Measurements from ENCODE around the gene PPP2R1B.

DNA sequence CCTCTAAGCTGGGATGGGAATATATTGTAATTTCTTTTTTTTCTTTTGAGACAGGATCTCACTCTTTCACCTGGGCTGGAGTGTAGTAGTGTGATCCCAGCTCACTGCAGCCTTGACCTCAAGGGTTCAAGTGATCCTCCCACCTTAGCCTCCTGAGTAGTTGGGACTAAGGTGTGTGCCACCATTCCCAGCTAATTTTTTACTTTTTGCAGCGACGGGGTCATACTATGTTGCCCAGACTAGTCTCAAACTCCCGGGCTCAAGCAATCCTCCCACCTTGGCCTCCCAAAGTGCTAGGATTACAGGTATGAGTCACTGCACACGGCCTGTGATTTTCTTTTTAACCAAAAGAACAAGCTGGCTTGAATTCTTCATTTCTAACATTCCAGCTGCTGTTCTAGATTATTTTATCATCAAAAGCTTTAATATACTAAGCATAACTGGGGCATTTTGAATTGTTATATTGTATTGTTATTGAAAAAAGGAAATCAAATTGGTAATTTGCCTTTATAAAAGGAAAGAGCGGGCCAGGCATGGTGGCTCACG, 26.8 kb upstream of the PPP2R1B start:
- no peak for TF ChIP-seq EZH2 (IDR thresholded peaks at IDR 0.05; ENCODE audit: borderline replicate concordance, insufficient read depth, low read depth, low read length, poor library complexity, severe bottlenecking)
- TF ChIP-seq, protein P1, sequence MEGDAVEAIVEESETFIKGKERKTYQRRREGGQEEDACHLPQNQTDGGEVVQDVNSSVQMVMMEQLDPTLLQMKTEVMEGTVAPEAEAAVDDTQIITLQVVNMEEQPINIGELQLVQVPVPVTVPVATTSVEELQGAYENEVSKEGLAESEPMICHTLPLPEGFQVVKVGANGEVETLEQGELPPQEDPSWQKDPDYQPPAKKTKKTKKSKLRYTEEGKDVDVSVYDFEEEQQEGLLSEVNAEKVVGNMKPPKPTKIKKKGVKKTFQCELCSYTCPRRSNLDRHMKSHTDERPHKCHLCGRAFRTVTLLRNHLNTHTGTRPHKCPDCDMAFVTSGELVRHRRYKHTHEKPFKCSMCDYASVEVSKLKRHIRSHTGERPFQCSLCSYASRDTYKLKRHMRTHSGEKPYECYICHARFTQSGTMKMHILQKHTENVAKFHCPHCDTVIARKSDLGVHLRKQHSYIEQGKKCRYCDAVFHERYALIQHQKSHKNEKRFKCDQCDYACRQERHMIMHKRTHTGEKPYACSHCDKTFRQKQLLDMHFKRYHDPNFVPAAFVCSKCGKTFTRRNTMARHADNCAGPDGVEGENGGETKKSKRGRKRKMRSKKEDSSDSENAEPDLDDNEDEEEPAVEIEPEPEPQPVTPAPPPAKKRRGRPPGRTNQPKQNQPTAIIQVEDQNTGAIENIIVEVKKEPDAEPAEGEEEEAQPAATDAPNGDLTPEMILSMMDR (IDR thresholded peaks at IDR 0.05) = no peak
